ENCODE data around the gene TLCD3A. TPM values are rescaled to one million over a fixed set of nuclear protein-coding genes. Genes with fewer than 3 reads are reported as not detected.
"Not testable (repeated sequence)": the region's sequence is repeated elsewhere in the genome, so short reads cannot be mapped to it uniquely, and the experiment has no call there.

TLCD3A gene
- total RNA-seq, 1 donor from 2014 or later, result 38.4 TPM

- H3K4me3 ChIP-seq (ENCODE audit: low read depth, low read length), result no peak overlapping the region
- peaks cover 2% of the 10 kb centered on the region for H3K36me3 ChIP-seq (ENCODE audit: control insufficient read depth, insufficient read depth, low read length)
- DNase-seq (ENCODE audit: low read depth), result no peak
- H3K27me3 ChIP-seq (ENCODE audit: control insufficient read depth, insufficient read depth, low read length), result no peaks in the 10 kb centered on the region
- no peak for TF ChIP-seq CTCF (IDR thresholded peaks at IDR 0.05; ENCODE audit: insufficient read depth, low read length, poor library complexity, severe bottlenecking)
These were observed 36.0 kb upstream of the TLCD3A start for GRCh38 chr17:696369-696768.

- Histone ChIP-seq H3K4me3 (ENCODE audit: low read depth, low read length) (no peak overlapping the region), H3K36me3 (ENCODE audit: control insufficient read depth, insufficient read depth, low read length) (peaks cover 2% of the 10 kb centered on the region)
- DNase-seq (ENCODE audit: low read depth), result no peak
These were observed 34.7 kb upstream of the TLCD3A start for GRCh38 chr17:697682-698081.

GRCh38 chr17:698096-698495 is 34.3 kb upstream of the TLCD3A start:
- not testable (repeated sequence) for H3K27me3 ChIP-seq (ENCODE audit: control insufficient read depth, insufficient read depth, low read length); DNase-seq (ENCODE audit: low read depth); H3K4me3 ChIP-seq (ENCODE audit: low read depth, low read length); H3K36me3 ChIP-seq (ENCODE audit: control insufficient read depth, insufficient read depth, low read length)

More at GRCh38 chr17:697682-698081, 34.7 kb upstream of the TLCD3A start:
- no peaks in the 10 kb centered on the region for H3K27me3 ChIP-seq (ENCODE audit: control insufficient read depth, insufficient read depth, low read length)
- TF ChIP-seq CTCF (IDR thresholded peaks at IDR 0.05; ENCODE audit: insufficient read depth, low read length, poor library complexity, severe bottlenecking), result no peak

- Histone ChIP-seq H3K4me3 (ENCODE audit: low read depth, low read length) (no peak overlapping the region), H3K36me3 (ENCODE audit: control insufficient read depth, insufficient read depth, low read length) (peaks cover 2% of the 10 kb centered on the region), H3K27me3 (ENCODE audit: control insufficient read depth, insufficient read depth, low read length) (no peaks in the 10 kb centered on the region)
- no peak for DNase-seq (ENCODE audit: low read depth)
- TF ChIP-seq CTCF (IDR thresholded peaks at IDR 0.05; ENCODE audit: insufficient read depth, low read length, poor library complexity, severe bottlenecking), result no peak
These were observed 33.1 kb upstream of the TLCD3A start for GRCh38 chr17:699345-699744.

GRCh38 chr17:700504-701094 is 31.8 kb upstream of the TLCD3A start:
- Histone ChIP-seq H3K36me3 (ENCODE audit: control insufficient read depth, insufficient read depth, low read length) (peaks cover 2% of the 10 kb centered on the region), H3K4me3 (ENCODE audit: low read depth, low read length) (no peak overlapping the region), H3K27me3 (ENCODE audit: control insufficient read depth, insufficient read depth, low read length) (no peaks in the 10 kb centered on the region)
- no peak for DNase-seq (ENCODE audit: low read depth)
- TF ChIP-seq CTCF (IDR thresholded peaks at IDR 0.05; ENCODE audit: insufficient read depth, low read length, poor library complexity, severe bottlenecking), result peak; percentile 35

- Histone ChIP-seq H3K27me3 (ENCODE audit: control insufficient read depth, insufficient read depth, low read length) (no peaks in the 10 kb centered on the region), H3K36me3 (ENCODE audit: control insufficient read depth, insufficient read depth, low read length) (no peaks in the 10 kb centered on the region), H3K4me3 (ENCODE audit: low read depth, low read length) (no peak overlapping the region)
- TF ChIP-seq CTCF (IDR thresholded peaks at IDR 0.05; ENCODE audit: insufficient read depth, low read length, poor library complexity, severe bottlenecking), result no peak
- no peak for DNase-seq (ENCODE audit: low read depth)
These were observed 29.1 kb upstream of the TLCD3A start for GRCh38 chr17:703081-703875.
